GM12878 (cell line): Measurements from ENCODE around the gene ENPP6. TPM values are rescaled to one million over a fixed set of nuclear protein-coding genes. Genes with fewer than 3 reads are reported as not detected.

Experiments
- PBX3 ChIP-seq: IDR thresholded peaks from 2 replicates; pipeline ENCODE4 v1.6.1; 2011; ENCODE audit warnings: mild to moderate bottlenecking, low read depth, low read length, moderate library complexity; ENCODE audit not compliant: insufficient replicate concordance
- STAT1 ChIP-seq: fragments of 450-650 bp; conservative IDR thresholded peaks from 2 replicates; pipeline ENCODE4 v1.6.1; 2014; ENCODE audit warnings: antibody characterized with exemption, mild to moderate bottlenecking
- STAT3 ChIP-seq: IDR thresholded peaks from 2 replicates; pipeline ENCODE4 v1.6.1; 2011; ENCODE audit warnings: low read depth, low read length, improper control_type of control experiment
- SUPT20H ChIP-seq: IDR thresholded peaks from 2 replicates; pipeline ENCODE4 v1.6.1; 2011; ENCODE audit warnings: low read depth, mild to moderate bottlenecking, low read length, moderate library complexity, borderline replicate concordance; ENCODE audit not compliant: control insufficient read depth
- TCF7 ChIP-seq: IDR thresholded peaks from 2 replicates; pipeline ENCODE4 v1.6.1; 2014; ENCODE audit warnings: antibody characterized with exemption, borderline replicate concordance
- ZNF274 ChIP-seq: IDR thresholded peaks from one replicate; pipeline ENCODE4 v1.8.0; 2011; ENCODE audit not compliant: insufficient read length, insufficient read depth
- ZNF687 ChIP-seq: fragments of 450-650 bp; IDR thresholded peaks from 2 replicates; pipeline ENCODE4 v1.6.1; 2017; ENCODE audit warnings: mild to moderate bottlenecking, moderate library complexity
- polyA plus RNA-seq, 11 experiments: library from polyadenylated mRNA; depleted of rRNA in 4 of 11; unstranded in 6 of 11; stranded (reverse) in 5 of 11; fragments of >200 nt; fragmentation: Nextera tagmentation in 4 of 11; fragmentation: Illumina TruSeq in 1 of 11; extraction: Ambion mirVana in 4 of 11; extraction: Trizol in 1 of 11; gene quantifications; 1 replicate in 1 of 11; 2 replicates in 10 of 11; pipeline versions ENCODE4 v1.2.1 to v1.2.3, GENCODE V29; 2011 to 2016; ENCODE audit warnings: inconsistent platforms in 2 of 11, missing spikeins in 2 of 11, low read depth in 1 of 11
- total RNA-seq, 4 experiments: library from RNA; depleted of rRNA in 3 of 4; stranded (reverse); fragments of >200 nt in 3 of 4; fragmentation: Illumina TruSeq in 1 of 4; extraction: Trizol in 1 of 4; gene quantifications; 2 replicates each; pipeline versions ENCODE4 v1.2.1 to v1.2.3, GENCODE V29; 2013 to 2021

Gene ENPP6
- total and polyA plus RNA-seq, 10 of the 15 experiments (the other 5 are each of a cell fraction or from before 2014, with no cell fraction given), result 0.04 to 1.0 (median 0.44) TPM; not detected in 1

GRCh38 chr4:184196730-184197385 lies 20.8 kb downstream of the ENPP6 start (continued):
- TF ChIP-seq ZNF687 (no peak), PBX3 (no peak), SUPT20H (no peak), STAT3 (no peak), TCF7 (no peak), STAT1 (no peak), ZNF274 (no peak)
